Fibroblast of skin of right quadriceps (primary cell): ENCODE data around the gene IFI30.

Experiments
- DNase-seq: peaks from one replicate; pipeline ENCODE4 v3.0.0-alpha.2; 2013

Gene IFI30

GRCh38 chr19:18226956-18227780 lies 53.6 kb downstream of the IFI30 start:
- no peak for DNase-seq
